Esophagus squamous epithelium (tissue), 5 donors: ENCODE results near the gene HEXA. TPM values are rescaled to one million over a fixed set of nuclear protein-coding genes. Genes with fewer than 3 reads are reported as not detected.

Experiments
- DNase-seq: peaks from one replicate; lab custom pipeline; 2025; lab: John Stamatoyannopoulos, UW
- H3K27ac ChIP-seq, 4 donors: fragments of 200-600 bp; sonication (generic); one replicate each; pipeline ENCODE4 v1.5.1; 2016 to 2019; ENCODE audit warnings: mild to moderate bottlenecking in 1 of 4
- H3K27me3 ChIP-seq, 4 donors: fragments of 200-600 bp; sonication (generic); 1 replicate in 3 of 4; 2 replicates in 1 of 4; pipeline versions ENCODE4 v1.5.1 to v1.6.0; 2017 to 2021; ENCODE audit warnings: antibody characterized with exemption in 1 of 4
- H3K36me3 ChIP-seq, 3 donors: fragments of 200-600 bp; sonication (generic); one replicate each; pipeline ENCODE4 v1.5.1; 2016 to 2019
- H3K4me1 ChIP-seq, 3 donors: fragments of 200-600 bp; sonication (generic); one replicate each; pipeline ENCODE4 v1.5.1; 2017 to 2019
- H3K4me3 ChIP-seq, 4 donors: fragments of 200-600 bp; sonication (generic); 1 replicate in 3 of 4; 2 replicates in 1 of 4; pipeline ENCODE4 v1.5.1; 2016 to 2019; ENCODE audit warnings: mild to moderate bottlenecking in 2 of 4, moderate library complexity in 1 of 4
- H3K9me3 ChIP-seq, 3 donors: fragments of 200-600 bp; sonication (generic); one replicate each; pipeline ENCODE4 v1.5.1; 2016 to 2019
- CTCF ChIP-seq, 6 experiments: fragments of 450-650 bp in 4 of 6; fragments of 200-600 bp in 2 of 6; sonication (generic) in 2 of 6; IDR thresholded peaks; one replicate each; pipeline ENCODE4 v1.5.1; 2016 to 2019; ENCODE audit warnings: antibody characterized with exemption in 6 of 6, mild to moderate bottlenecking in 4 of 6, moderate library complexity in 4 of 6
- POLR2A ChIP-seq, 4 donors: fragments of 450-650 bp; IDR thresholded peaks; one replicate each; pipeline ENCODE4 v1.6.1; 2017; ENCODE audit warnings: antibody characterized with exemption in 4 of 4, mild to moderate bottlenecking in 4 of 4, moderate library complexity in 3 of 4
- WGBS, 2 donors: methylation state at CpG; one replicate each; pipeline ENCODE4 v1.1.5; 2018; 5-methylcytosine and 5-hydroxymethylcytosine counted together
- intact Hi-C: fragments of 100-400 bp; cut with DNase I; formaldehyde crosslinking; loops from one replicate; pipeline ENCODE4 v1.15.0; 2022
- total RNA-seq, 4 donors: library from RNA; depleted of rRNA; stranded (reverse); fragments of >200 nt; gene quantifications; one replicate each; pipeline ENCODE4 v1.1.0, GENCODE V29; 2016
- donor health status: DM: yes; HTN: yes; CAD: no.

The HEXA gene
- total RNA-seq, 4 donors from 2014 or later: 12.8 to 51.1 (median 28.4) TPM

DNA sequence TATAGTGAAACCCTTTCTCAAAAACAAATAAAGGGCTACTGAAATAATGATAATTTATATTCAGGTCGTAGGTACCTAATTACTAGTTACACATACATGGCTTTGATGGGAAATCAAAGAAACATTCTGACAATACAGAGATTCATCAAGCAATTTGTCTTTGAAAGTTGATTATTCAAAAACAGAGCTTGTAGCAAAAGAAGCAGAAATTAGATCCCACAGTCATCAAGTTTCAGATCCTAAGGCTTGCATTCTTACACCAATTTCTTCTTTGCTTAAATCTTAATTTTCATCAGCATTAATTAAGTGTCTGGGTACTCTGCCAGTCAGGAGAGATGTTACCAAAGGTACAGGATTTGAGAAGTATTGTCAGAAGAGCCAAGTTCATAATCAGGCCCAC, 1.5 kb upstream of the HEXA start:
- 81 to 82% methylated on average over 1 of the region's 1 CpG for WGBS, 2 donors
- no peak for DNase-seq
- no peak for TF ChIP-seq POLR2A (IDR thresholded peaks at IDR 0.05)
- TF ChIP-seq CTCF (IDR thresholded peaks at IDR 0.05): no peak
- Histone ChIP-seq H3K4me3 (no peak overlapping the region), H3K27ac (peak overlapping the region in 1 of 4 donors; percentile 86), H3K9me3 (no peaks in the 10 kb centered on the region), H3K27me3 (peaks cover 0 to 8% (median 0%) of the 10 kb centered on the region in 4 donors), H3K4me1 (peaks cover 13 to 42% (median 19%) of the 10 kb centered on the region in 3 donors), H3K36me3 (no peaks in the 10 kb centered on the region)
- intact Hi-C loops: no loop called here

- intact Hi-C loops: no loop called here
- Histone ChIP-seq H3K36me3 (peaks cover 0 to under 1% (median 0%) of the 10 kb centered on the region in 3 donors), H3K4me1 (peaks cover 13 to 49% (median 19%) of the 10 kb centered on the region in 3 donors), H3K27me3 (peaks cover 0 to 2% (median 0%) of the 10 kb centered on the region in 4 donors), H3K27ac (peak overlapping the region; percentile 84 to 91 (median 88)), H3K9me3 (no peaks in the 10 kb centered on the region), H3K4me3 (peak overlapping the region; percentile 58 to 90 (median 75))
- DNase-seq: peak; percentile 45
- 0% methylated on average over 2 to 17 of the region's 17 CpGs for WGBS, 2 donors
- TF ChIP-seq POLR2A (IDR thresholded peaks at IDR 0.05) (no peak), CTCF (IDR thresholded peaks at IDR 0.05) (no peak)
Observed at GRCh38 chr15:72375501-72375845, 341 bp downstream of the HEXA start.

- no peak overlapping the region for H3K4me3 ChIP-seq
- DNase-seq: no peak
- H3K27ac ChIP-seq: no peak overlapping the region
- H3K27me3 ChIP-seq: no peaks in the 10 kb centered on the region
- H3K9me3 ChIP-seq: no peaks in the 10 kb centered on the region
- H3K36me3 ChIP-seq: peaks cover 0 to 9% (median 0%) of the 10 kb centered on the region in 3 donors
- peaks cover 13 to 71% (median 30%) of the 10 kb centered on the region in 3 donors for H3K4me1 ChIP-seq
- TF ChIP-seq POLR2A (IDR thresholded peaks at IDR 0.05) (no peak), CTCF (IDR thresholded peaks at IDR 0.05) (no peak)
- intact Hi-C loops: no loop called here
Observed at GRCh38 chr15:72372361-72372760, 3.5 kb downstream of the HEXA start.

DNA sequence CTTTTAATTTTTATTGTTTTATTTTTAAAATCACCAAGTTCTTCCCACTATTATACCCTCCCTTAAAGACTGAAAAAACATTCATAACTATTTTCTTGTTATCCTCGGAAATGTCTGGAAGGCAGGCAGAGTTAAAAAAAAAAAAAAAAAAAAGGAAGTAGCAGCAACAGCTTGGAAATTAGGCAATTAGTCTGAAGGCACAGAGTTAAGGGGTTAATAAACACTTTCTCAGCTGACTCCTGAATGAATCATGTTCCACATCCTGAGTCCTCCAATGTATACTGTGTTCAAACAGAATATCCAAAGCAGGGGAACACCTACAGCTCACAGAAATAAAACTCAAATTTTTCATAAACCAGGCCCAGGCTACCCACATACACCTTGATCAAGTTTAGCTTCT, 5.8 kb downstream of the HEXA start:
- DNase-seq: no peak
- H3K36me3 ChIP-seq: peaks cover 0 to 16% (median 0%) of the 10 kb centered on the region in 3 donors
- H3K4me1 ChIP-seq: peaks cover 6 to 55% (median 18%) of the 10 kb centered on the region in 3 donors
- intact Hi-C loops: no loop called here
- H3K4me3 ChIP-seq: no peak overlapping the region
- H3K9me3 ChIP-seq: no peaks in the 10 kb centered on the region
- H3K27me3 ChIP-seq: no peaks in the 10 kb centered on the region
- TF ChIP-seq CTCF (IDR thresholded peaks at IDR 0.05): no peak
- TF ChIP-seq POLR2A (IDR thresholded peaks at IDR 0.05): no peak
- H3K27ac ChIP-seq: no peak overlapping the region
- WGBS, 2 donors: 50 to 62% methylated on average over 1 of the region's 1 CpG

- DNase-seq: no peak
- TF ChIP-seq CTCF (IDR thresholded peaks at IDR 0.05) (no peak), POLR2A (IDR thresholded peaks at IDR 0.05) (no peak)
- intact Hi-C loops: no loop called here
- Histone ChIP-seq H3K4me1 (peaks cover 0 to 45% (median 10%) of the 10 kb centered on the region in 3 donors), H3K9me3 (no peaks in the 10 kb centered on the region), H3K4me3 (no peak overlapping the region), H3K36me3 (peaks cover 0 to 16% (median 0%) of the 10 kb centered on the region in 3 donors), H3K27me3 (no peaks in the 10 kb centered on the region), H3K27ac (peak overlapping the region in 2 of 4 donors; percentile 47 to 57)
- whole genome bisulfite sequencing, 2 donors: 44 to 46% methylated on average over 2 of the region's 2 CpGs
Observed at GRCh38 chr15:72368899-72369298, 6.9 kb downstream of the HEXA start.
